ENCODE results near the gene BLOC1S3. TPM values are rescaled to one million over a fixed set of nuclear protein-coding genes. Genes with fewer than 3 reads are reported as not detected.

The BLOC1S3 gene
- polyA plus RNA-seq, 1 donor (not counting 4 experiments of a cell fraction or from before 2014, with no cell fraction given): 5.1 TPM

DNA sequence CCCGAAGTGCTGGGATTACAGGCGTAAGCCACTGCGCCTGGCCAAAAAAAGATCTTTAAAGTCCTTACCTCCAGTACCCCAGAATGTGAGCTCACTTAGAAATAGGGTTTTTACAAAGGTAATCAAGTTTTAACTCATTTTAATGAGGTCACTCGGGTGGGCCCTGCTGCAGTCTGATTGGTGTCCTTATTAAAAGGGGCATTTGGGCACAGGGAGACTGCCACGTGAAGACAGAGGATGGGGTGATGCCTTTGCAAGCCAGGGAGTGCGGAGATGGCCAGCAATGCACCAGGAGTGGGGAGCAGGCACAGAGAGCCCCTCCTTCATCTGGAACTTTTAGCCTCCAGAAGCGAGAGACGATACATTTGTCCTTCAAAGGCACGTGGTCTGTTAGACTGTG is 29.5 kb upstream of the BLOC1S3 start:
- peaks cover 4% of the 10 kb centered on the region for H3K9me3 ChIP-seq (ENCODE audit: control insufficient read depth, low read depth, low read length)
- H4K20me1 ChIP-seq (ENCODE audit: control insufficient read depth, extremely low read depth, insufficient read depth, low read length): peaks cover 7% of the 10 kb centered on the region
- H3K27ac ChIP-seq (ENCODE audit: control insufficient read depth, insufficient read depth, low read length): no peak overlapping the region
- DNase-seq (ENCODE audit: low read depth, low spot score) (no peak), FAIRE-seq (no peak)
- H3K9me1 ChIP-seq (ENCODE audit: control insufficient read depth, extremely low read depth, insufficient read depth, low read length): no peaks in the 10 kb centered on the region
- TF ChIP-seq, protein P1, sequence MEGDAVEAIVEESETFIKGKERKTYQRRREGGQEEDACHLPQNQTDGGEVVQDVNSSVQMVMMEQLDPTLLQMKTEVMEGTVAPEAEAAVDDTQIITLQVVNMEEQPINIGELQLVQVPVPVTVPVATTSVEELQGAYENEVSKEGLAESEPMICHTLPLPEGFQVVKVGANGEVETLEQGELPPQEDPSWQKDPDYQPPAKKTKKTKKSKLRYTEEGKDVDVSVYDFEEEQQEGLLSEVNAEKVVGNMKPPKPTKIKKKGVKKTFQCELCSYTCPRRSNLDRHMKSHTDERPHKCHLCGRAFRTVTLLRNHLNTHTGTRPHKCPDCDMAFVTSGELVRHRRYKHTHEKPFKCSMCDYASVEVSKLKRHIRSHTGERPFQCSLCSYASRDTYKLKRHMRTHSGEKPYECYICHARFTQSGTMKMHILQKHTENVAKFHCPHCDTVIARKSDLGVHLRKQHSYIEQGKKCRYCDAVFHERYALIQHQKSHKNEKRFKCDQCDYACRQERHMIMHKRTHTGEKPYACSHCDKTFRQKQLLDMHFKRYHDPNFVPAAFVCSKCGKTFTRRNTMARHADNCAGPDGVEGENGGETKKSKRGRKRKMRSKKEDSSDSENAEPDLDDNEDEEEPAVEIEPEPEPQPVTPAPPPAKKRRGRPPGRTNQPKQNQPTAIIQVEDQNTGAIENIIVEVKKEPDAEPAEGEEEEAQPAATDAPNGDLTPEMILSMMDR (optimal IDR thresholded peaks at IDR 0.05 in 1 of 3, IDR thresholded peaks at IDR 0.05 in 1 of 3, conservative IDR thresholded peaks at IDR 0.05 in 1 of 3; ENCODE audit: extremely low read depth in 1 of 3, insufficient read depth in 2 of 3, low read length in 3 of 3): no peak
- no peak for TF ChIP-seq EZH2 (IDR thresholded peaks at IDR 0.05; ENCODE audit: low read length)
- H2AFZ ChIP-seq (ENCODE audit: control insufficient read depth, low read length): no peak overlapping the region
- no peaks in the 10 kb centered on the region for H3K36me3 ChIP-seq (ENCODE audit: control insufficient read depth in 2 of 2, extremely low read depth in 1 of 2, insufficient read depth in 2 of 2, low read length in 2 of 2)
- H3K4me2 ChIP-seq (ENCODE audit: control insufficient read depth, extremely low read depth, insufficient read depth, low read depth, low read length): no peak overlapping the region
- H3K4me3 ChIP-seq (ENCODE audit: control insufficient read depth in 2 of 3, extremely low read depth in 1 of 3, insufficient read depth in 2 of 3, low read depth in 1 of 3, low read length in 3 of 3): no peak overlapping the region
- no peaks in the 10 kb centered on the region for H3K79me2 ChIP-seq (ENCODE audit: control insufficient read depth, insufficient read depth, low read length)
- H3K4me1 ChIP-seq (ENCODE audit: control insufficient read depth, extremely low read depth, insufficient read depth, low read length): peaks cover 24% of the 10 kb centered on the region
- no peak overlapping the region for H3K9ac ChIP-seq (ENCODE audit: control insufficient read depth, extremely low read depth, insufficient read depth, low read length)
- H3K27me3 ChIP-seq (ENCODE audit: control insufficient read depth, extremely low read depth, insufficient read depth, low read length): peaks cover 20% of the 10 kb centered on the region
- dilution Hi-C loops (cut with MboI; ENCODE audit: extremely low pct_ligation_motif_present, low sequenced_read_pairs): no loop called here

DNA sequence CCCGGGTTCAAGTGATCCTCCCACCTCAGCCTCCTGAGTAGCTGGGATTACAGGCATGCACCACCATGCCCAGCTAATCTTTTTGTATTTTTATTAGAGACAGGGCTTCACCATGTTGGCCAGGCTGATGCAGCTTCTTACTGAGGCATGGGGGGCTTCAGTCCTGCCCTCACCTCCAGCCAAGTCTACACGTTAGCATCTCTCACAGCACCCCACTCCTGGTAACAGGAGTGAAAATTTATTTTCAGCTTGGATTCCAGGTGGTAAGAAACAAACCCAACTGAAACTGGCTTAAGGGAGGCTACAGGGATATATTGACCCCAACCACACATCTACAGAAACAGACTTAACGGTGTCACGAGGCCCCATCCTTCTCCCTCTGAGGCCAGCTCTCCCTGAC is 28.4 kb upstream of the BLOC1S3 start:
- Histone ChIP-seq H3K27ac (ENCODE audit: control insufficient read depth, insufficient read depth, low read length) (no peak overlapping the region), H2AFZ (ENCODE audit: control insufficient read depth, low read length) (no peak overlapping the region), H3K9me3 (ENCODE audit: control insufficient read depth, low read depth, low read length) (peaks cover 4% of the 10 kb centered on the region), H4K20me1 (ENCODE audit: control insufficient read depth, extremely low read depth, insufficient read depth, low read length) (peaks cover 7% of the 10 kb centered on the region), H3K9me1 (ENCODE audit: control insufficient read depth, extremely low read depth, insufficient read depth, low read length) (no peaks in the 10 kb centered on the region), H3K4me3 (ENCODE audit: control insufficient read depth in 2 of 3, extremely low read depth in 1 of 3, insufficient read depth in 2 of 3, low read depth in 1 of 3, low read length in 3 of 3) (no peak overlapping the region), H3K36me3 (ENCODE audit: control insufficient read depth in 2 of 2, extremely low read depth in 1 of 2, insufficient read depth in 2 of 2, low read length in 2 of 2) (no peaks in the 10 kb centered on the region), H3K27me3 (ENCODE audit: control insufficient read depth, extremely low read depth, insufficient read depth, low read length) (peaks cover 24% of the 10 kb centered on the region), H3K4me2 (ENCODE audit: control insufficient read depth, extremely low read depth, insufficient read depth, low read depth, low read length) (no peak overlapping the region), H3K79me2 (ENCODE audit: control insufficient read depth, insufficient read depth, low read length) (no peaks in the 10 kb centered on the region), H3K4me1 (ENCODE audit: control insufficient read depth, extremely low read depth, insufficient read depth, low read length) (peaks cover 24% of the 10 kb centered on the region), H3K9ac (ENCODE audit: control insufficient read depth, extremely low read depth, insufficient read depth, low read length) (no peak overlapping the region)
- DNase-seq (ENCODE audit: low read depth, low spot score) (no peak), FAIRE-seq (no peak)
- no peak for TF ChIP-seq EZH2 (IDR thresholded peaks at IDR 0.05; ENCODE audit: low read length)
- TF ChIP-seq, protein P1 (optimal IDR thresholded peaks at IDR 0.05 in 1 of 3, IDR thresholded peaks at IDR 0.05 in 1 of 3, conservative IDR thresholded peaks at IDR 0.05 in 1 of 3; ENCODE audit: extremely low read depth in 1 of 3, insufficient read depth in 2 of 3, low read length in 3 of 3): no peak
- dilution Hi-C loops (cut with MboI; ENCODE audit: extremely low pct_ligation_motif_present, low sequenced_read_pairs): no loop called here

All from keratinocyte (primary cell).